OCI-M2 (cell line): ENCODE data around the gene DNMT1.
A peak's percentile ranks its signal among the peaks of the same experiment; 100 is the strongest.

ENCODE experiments used
- DNase-seq: peaks from one replicate; lab custom pipeline; 2025; ENCODE audit not compliant: unreplicated experiment; lab: John Stamatoyannopoulos, UW

The DNMT1 gene

DNA sequence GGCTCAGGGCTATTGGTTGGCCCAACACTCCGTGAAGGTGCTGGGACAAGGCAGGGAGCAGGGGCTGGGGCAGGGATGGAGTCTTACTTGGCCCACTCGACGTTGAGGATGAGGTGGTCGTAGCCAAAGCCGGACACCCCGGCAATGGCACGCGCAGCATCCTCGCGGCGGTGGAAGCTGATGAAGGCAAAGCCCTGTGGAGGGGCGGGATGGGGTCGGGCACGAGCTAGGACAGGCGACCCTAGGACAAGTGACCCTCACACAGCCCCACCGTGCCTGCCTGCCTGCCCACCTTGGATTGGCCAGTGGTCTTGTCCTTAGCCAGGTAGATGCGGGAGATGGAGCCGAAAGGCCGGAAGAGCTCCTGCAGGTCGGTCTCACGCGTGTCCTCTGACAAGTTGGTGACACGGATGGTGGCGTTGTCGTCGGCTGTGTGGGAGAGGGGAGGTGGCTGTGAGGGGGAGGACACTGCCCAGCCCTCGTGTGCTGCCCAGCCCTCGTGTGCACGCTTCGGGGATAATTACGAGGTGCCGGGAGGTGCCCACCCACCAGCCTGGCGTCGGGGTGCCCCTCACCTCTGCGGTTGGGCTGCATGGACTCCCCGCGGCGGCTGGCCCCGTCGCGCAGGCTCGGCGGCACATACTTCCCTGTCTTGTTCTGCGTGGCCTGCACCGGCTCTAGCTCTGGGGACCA is 79.2 kb downstream of the DNMT1 start:
- no peak for DNase-seq

DNA sequence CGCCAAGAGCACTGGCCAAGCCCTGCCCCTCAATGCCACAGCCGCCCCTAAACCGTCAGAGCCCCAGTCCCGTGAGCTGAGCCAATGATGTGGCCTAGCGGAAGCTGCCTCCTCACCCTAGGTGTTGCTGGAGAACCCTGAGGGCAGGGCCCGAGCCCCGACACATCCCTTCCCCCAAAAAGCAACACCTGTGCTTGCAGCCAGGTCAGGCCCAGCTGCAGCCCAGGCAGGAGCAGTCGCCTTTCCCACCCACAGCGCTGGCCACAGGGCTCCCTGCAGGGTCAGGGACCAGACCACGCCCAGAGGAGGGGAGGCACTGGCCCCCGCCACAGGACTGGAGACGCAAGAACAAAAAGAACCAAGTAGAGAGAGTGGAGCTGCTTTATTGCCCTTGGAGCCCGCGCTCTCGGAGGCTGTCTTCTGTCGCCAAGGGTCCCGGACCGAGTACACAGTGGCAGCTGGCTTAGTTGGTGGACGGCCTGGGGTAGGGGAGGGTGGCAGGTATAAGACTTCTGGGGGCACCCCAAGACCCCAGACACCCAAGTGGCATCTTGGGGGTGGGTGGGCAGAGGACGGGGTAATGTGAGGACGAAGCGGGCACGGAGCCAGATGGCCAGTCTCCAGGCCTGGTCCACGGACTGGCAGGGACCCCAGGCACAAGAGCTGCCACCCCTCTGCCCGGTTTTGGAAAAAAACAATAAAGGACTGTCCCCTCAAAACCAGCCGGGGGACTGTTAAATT is 79.9 kb downstream of the DNMT1 start:
- DNase-seq: no peak

DNA sequence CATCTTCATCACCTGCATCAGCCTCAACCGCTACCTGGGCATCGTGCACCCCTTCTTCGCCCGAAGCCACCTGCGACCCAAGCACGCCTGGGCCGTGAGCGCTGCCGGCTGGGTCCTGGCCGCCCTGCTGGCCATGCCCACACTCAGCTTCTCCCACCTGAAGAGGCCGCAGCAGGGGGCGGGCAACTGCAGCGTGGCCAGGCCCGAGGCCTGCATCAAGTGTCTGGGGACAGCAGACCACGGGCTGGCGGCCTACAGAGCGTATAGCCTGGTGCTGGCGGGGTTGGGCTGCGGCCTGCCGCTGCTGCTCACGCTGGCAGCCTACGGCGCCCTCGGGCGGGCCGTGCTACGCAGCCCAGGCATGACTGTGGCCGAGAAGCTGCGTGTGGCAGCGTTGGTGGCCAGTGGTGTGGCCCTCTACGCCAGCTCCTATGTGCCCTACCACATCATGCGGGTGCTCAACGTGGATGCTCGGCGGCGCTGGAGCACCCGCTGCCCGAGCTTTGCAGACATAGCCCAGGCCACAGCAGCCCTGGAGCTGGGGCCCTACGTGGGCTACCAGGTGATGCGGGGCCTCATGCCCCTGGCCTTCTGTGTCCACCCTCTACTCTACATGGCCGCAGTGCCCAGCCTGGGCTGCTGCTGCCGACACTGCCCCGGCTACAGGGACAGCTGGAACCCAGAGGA is 80.6 kb downstream of the DNMT1 start:
- no peak for DNase-seq

DNA sequence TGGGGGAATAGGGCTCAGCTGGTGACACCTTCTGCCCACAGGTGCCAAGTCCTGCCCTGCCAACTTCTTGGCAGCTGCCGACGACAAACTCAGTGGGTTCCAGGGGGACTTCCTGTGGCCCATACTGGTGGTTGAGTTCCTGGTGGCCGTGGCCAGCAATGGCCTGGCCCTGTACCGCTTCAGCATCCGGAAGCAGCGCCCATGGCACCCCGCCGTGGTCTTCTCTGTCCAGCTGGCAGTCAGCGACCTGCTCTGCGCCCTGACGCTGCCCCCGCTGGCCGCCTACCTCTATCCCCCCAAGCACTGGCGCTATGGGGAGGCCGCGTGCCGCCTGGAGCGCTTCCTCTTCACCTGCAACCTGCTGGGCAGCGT is 81.2 kb downstream of the DNMT1 start:
- no peak for DNase-seq

DNA sequence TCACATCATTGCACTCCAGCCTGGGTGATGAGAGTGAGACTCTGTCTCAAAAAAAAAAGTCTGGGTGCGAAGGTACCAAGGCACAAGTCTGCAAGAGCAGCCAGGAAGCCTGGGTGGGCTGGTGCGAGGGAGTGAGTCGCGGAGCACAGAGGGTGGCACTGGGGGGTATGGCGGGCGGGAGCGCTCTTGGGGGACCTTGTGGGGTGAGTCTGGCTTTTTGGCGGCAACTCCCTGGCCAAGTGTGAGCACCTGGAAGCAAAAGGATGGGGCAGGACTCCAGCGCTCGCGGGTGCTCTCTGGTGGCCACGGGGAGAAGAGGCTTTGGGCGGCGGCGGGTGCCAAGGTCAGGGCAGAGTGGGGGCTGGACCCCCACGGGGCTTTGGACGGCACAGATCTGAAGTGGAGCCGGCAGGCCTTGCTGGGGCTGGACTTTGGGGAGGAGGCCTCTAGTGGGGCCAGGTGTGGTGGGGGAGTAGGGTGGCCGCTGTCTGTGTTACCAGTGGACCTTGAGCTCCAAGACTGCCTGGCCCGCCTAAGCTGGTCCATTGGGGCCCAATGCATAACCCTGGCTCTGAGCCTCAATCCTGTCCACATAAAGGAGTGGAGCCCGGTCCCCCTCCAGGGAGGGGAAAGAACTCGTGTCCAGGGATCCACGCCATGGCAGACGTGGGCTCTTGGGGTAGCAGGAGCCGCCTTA is 81.7 kb downstream of the DNMT1 start:
- DNase-seq: no peak

DNA sequence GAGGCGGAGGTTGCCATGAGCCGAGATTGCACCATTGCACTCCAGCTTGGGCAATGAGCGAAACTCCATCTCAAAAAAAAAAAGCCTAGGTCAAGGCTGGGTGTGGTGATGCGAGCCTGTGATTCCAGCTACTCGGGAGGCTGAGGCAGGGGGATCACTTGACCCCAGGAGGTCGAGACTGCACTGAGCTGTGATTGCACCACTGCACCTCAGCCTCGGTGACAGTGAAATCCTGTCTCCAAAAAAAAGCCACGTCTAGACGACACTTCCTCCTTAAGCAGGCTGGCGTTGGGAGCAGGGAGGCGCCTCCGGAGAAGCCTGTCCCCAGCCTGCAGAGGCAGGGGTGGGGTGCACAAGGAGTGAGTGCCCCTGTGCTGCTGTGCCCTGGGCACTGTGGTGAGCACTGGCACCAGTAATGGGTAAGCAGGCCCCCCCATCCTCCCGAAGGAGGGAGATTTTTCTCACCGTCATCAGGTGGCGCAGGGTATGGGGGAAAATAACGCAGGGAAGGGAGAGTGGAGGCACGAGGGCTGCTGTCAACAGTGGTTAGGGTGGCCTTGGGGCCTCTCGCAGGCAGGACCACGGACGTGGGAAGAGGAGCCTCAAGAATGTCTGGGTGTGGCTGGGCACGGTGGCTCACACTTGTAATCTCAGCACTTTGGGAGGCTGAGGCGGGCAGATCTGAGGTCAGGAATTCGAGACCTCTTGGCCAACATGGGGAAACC is 82.6 kb downstream of the DNMT1 start:
- DNase-seq: no peak

DNA sequence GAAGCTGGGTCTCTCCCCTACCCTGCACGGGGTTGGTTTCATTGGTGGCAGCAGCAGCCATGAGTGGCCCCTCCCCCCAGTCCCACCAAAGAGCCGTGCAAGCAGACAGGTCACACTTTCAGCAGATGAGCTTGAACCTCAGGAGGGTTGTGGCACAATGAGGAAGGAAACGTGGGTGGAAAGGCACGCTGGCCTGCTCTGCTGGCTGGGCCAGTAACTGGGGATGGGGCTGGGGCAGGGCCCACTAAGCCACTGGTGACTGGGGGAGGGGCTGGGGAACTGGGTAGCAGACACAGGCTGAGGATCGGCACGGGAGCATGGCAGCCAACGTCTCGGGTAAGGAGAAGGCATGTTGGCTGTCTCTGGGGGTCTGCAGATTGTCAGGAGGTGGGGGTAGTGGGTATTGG is 83.3 kb downstream of the DNMT1 start, which contains the start of gene P2RY11:
Gene P2RY11, plus strand, starts transcription at position 289 of the 407 bp plus-strand sequence. Its CDS starts 29 bp downstream, at position 318.
- DNase-seq: no peak

DNA sequence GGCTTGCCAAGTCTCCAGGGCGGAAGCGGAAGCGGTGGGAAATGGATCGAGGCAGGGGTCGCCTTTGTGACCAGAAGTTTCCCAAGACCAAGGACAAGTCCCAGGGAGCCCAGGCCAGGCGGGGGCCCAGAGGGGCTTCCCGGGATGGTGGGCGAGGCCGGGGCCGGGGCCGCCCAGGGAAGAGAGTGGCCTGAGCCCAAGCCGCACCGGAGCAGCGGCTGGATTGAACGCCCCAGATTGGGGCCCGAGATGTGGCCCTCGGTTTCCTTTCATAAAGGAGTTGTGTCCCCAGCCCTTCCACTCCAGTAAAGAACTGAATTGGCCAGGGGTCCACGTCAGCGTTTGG is 83.8 kb downstream of the DNMT1 start:
- DNase-seq: no peak

DNA sequence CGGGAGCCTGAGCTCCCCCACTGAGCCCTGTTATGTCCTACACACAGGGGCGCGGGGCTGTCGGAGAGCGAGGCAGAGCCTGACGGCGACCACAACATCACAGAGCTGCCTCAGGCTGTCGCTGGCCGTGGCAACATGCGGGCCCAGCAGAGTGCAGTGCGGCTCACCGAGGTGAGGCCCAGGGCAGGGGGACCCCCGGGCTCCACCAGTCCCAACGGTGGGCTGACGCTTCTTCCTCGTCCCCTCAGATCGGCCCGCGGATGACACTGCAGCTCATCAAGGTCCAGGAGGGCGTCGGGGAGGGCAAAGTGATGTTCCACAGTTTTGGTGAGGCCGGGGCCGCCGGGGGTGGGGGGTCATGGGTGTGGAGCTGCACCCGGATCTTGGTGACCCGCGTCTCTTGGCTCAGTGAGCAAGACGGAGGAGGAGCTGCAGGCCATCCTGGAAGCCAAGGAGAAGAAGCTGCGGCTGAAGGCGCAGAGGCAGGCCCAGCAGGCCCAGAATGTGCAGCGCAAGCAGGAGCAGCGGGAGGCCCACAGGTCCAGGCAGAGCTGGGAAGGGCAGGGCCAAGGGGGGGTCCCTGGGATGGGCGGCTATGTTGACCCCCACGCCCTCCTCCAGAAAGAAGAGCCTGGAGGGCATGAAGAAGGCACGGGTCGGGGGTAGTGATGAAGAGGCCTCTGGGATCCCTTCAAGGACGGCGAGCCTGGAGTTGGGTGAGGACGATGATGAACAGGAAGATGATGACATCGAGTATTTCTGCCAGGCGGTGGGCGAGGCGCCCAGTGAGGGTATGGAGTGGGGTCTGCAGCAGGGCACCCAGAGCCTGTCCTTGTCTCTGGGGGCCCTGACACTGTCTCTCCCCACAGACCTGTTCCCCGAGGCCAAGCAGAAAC is 84.4 kb downstream of the DNMT1 start:
- DNase-seq: no peak

DNA sequence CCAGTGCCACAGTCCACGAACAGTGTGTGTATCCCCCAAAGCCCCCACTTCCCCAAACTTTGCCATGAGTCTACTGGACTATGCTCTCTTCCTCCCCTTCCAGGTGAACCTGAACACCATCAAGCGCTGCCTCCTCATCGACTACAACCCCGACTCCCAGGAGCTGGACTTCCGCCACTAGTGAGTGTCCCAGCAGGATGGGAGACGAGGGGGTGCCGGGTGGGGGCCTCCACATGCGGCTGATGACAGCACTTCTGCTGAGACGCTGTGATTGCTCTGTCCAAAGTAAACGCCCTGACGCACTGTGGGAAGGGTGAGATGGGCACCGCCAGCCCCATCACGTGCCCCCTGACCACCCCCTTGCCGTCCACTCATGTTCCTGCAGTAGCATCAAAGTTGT is 85.2 kb downstream of the DNMT1 start:
- DNase-seq: no peak

DNA sequence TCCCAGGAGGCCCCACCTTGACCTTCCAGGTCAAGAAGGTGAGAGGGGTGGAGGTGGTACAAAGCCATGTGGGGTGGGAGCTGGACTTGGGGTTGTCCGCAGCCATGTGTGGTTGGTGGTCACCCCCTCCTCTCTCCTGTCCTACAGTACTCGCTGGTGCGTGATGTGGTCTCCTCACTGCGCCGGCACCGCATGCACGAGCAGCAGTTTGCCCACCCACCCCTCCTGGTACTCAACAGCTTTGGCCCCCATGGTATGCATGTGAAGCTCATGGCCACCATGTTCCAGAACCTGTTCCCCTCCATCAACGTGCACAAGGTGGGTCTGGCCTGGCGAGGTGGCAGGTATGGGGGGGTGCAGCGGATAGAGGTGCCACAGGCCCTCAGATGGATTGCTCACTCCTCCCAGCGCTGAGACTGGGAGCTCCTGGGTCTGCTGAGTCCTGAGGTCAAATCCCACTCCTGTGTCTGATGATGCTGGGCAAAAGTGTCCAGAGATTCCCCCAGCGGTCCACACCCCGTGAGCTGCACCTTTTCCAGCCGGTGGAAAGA is 86.9 kb downstream of the DNMT1 start:
- no peak for DNase-seq

DNA sequence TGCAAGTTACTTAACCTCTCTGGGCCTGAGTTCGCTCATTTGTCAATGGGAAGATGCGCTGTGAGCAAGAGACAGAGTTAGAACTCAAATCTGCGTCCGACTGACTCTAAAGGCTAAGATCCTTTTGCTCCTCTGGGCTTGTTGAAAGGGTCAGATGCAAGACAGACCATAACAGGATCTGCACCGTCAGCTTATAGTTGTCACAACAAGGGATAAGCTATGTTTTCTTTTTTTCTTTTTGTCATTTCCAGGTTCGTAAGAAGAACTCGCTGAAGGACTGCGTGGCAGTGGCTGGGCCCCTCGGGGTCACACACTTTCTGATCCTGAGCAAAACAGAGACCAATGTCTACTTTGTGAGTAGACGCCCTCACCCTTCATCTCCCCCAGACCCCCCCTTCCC is 87.5 kb downstream of the DNMT1 start:
- DNase-seq: no peak

DNA sequence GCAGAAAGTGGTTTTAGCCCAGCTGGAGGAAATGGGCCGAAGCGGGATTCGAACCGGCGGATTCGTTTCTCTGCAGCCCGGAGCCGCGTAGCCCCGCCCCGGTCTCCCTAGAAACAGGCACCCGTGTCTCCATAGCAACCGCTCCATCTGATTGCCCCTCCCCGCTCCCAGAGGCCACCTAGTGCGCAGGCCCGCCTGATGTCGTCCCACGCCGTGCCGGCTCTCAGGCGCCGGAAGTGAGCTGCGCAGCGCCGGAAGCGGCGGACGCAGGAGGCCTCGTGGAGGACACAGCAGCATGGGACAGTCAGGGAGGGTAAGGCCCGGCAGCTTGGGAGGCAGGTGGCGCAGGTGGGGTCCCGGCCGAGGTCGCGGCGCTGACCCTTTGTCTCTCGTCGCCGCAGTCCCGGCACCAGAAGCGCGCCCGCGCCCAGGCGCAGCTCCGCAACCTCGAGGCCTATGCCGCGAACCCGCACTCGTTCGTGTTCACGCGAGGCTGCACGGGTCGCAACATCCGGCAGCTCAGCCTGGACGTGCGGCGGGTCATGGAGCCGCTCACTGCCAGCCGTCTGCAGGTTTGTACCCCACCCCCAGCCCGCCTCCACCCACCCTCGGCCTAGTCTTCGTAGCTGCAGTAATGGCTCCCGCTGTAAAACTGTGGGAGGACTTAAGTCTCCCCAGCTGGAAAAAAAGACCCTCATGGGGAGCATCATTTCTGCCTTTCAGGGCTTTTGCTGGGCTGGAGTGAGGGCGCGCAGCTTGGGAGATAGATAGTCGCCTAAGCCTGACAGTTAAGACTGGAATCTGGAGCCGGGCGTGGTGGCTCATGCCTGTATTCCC is 88.4 kb downstream of the DNMT1 start, which contains the start of gene PPAN:
Gene PPAN, plus strand, starts transcription at position 263 of the 837 bp plus-strand sequence. Its CDS starts 33 bp downstream, at position 296.
- DNase-seq: peak; percentile 100

DNA sequence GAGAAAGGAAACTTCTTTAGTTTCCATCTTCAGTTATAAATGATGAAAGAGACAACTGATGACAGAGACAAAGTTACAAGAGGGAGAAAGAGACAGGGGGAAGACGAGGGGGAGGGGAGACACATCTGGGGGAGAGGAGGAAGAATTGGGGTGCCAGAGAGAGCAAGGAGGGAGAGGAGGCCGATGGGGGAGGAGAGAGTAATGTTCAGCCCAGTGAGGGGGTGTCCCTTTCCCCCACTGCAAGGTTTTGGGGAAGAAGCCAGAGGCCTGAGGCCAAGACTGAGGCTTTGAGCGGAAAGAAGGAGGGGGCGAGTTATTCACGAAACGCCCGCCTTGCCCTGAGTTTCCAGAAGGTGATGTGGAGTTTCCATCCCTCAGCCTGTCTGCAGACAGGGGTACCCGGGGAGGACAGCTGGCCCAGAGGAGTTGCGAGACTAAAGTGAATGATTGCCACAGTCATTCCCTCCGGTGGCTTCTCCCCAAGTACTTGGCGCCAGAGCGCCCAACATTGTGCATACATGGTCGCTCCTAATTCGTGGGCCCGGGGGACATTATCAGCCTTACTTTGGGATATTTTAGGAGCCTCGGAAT is 89.1 kb downstream of the DNMT1 start:
- peak; percentile 99 for DNase-seq

DNA sequence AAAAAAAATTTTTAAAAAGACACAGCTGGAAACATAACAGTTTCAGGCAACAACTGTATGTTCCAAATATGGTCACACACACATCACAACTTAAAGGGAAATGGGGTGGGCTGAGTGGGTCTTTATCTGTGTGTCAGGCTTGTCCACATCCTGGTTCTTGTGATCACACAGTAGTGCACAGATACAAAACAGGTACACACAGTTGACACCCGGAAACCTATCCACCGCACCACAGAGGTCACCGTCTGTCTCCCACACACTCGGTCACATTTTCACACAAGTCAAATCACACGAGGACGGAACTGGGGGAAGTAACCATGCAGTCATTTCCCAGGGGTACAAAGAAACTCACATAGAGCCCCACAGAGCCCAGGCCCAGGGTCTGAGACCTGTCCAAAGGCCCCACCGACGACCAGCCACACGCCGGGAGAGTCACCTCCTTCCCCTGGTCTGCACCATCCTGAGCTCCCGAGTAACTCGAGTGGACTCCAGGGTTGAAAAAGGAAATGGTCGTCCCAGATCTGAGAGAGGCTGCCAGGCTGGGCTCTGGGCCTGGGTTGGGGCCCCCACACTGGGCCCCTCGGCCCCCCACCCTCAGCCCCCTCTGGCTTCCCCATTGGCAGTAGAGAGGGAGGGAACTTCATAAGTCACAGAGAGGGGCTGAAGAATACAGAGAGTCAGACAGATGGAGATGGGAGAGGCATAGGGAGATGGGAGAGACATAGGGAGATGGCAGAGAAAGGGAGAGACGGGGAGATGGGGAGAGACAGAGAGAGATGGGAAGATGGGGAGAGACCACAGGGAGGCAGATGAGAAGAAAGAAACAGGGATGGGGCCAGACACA is 89.9 kb downstream of the DNMT1 start:
- peak; percentile 99 for DNase-seq

DNA sequence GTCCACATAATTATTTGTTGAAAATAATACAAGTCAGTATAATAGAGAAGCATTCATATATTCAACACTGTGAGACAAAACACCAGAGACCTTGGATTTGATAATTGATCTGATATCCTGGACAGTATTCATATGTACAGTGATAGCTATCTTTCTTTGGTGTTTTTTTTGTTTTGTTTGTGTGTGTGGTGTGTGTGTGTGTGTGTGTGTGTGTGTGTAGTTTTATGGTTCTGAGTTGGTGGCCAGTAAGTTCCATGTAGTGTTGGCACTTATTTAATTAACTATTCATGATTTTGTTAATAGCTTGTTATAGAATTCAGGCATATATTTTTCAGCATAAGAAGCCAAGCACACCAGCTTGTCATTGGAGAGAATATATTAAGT is 90.6 kb downstream of the DNMT1 start:
- DNase-seq: no peak

DNA sequence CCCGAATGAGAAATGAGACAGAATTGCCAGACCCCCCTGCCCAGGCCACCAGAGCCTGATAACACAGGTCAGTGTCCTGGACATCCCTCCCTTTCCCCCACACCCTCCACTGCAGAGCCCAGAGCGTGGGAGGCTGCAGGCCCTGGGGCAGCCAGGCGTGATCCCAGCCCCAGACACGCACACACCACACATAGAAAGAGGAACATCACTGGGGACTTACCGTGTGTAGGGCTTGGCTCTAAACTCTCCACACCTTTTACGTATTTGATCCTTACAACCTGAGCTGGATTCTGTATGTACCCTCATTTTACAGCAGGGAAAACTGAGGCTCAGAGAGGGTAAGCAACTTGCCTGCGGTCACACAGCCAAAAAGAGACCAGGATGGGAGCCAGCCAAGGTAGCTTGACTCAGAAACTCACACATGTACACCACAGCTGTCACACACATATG is 91.9 kb downstream of the DNMT1 start:
- peak; percentile 97 for DNase-seq
